NOMO-1 (cell line): ENCODE results near the gene POMT2.

Experiments
- DNase-seq, 2 experiments: peaks; one replicate each; lab custom pipeline; 2025; ENCODE audit not compliant: unreplicated experiment in 2 of 2; lab: John Stamatoyannopoulos, UW

Gene POMT2

GRCh38 chr14:77245820-77246219 lies 74.9 kb downstream of the POMT2 start:
- DNase-seq = no peak

- no peak for DNase-seq
Observed at GRCh38 chr14:77243853-77244252, 76.8 kb downstream of the POMT2 start.

- DNase-seq = no peak
Observed at GRCh38 chr14:77242752-77243151, 77.9 kb downstream of the POMT2 start.

GRCh38 chr14:77241955-77242354 lies 78.7 kb downstream of the POMT2 start:
- no peak for DNase-seq

- no peak for DNase-seq
Observed at GRCh38 chr14:77240336-77240915, 80.3 kb downstream of the POMT2 start.

GRCh38 chr14:77239412-77239811 lies 81.3 kb downstream of the POMT2 start:
- DNase-seq = no peak

GRCh38 chr14:77238996-77239395 lies 81.7 kb downstream of the POMT2 start:
- DNase-seq = no peak

GRCh38 chr14:77238356-77238755 lies 82.3 kb downstream of the POMT2 start:
- no peak for DNase-seq

GRCh38 chr14:77236814-77237213 lies 83.9 kb downstream of the POMT2 start:
- DNase-seq = no peak

- DNase-seq = no peak
Observed at GRCh38 chr14:77231721-77232120, 89.0 kb downstream of the POMT2 start.

- DNase-seq = no peak
Observed at GRCh38 chr14:77230914-77231313, 89.8 kb downstream of the POMT2 start.

- DNase-seq = no peak
Observed at GRCh38 chr14:77228056-77228455, 92.6 kb downstream of the POMT2 start.

- DNase-seq = no peak
Observed at GRCh38 chr14:77225892-77226557, 94.7 kb downstream of the POMT2 start.

GRCh38 chr14:77225254-77225653 lies 95.4 kb downstream of the POMT2 start:
- DNase-seq = no peak
